Activated CD4-positive, alpha-beta T cell treated with anti-CD3 and anti-CD28 coated beads, Interleukin-2, Interleukin-6, amounts not matched to agents 100 ng/mL and 50 ng/mL, durations not matched to agents 16 hours and 8 hours (primary cell): ENCODE data around the gene LIPC.

Experiments
- DNase-seq: peaks from one replicate; pipeline ENCODE4 v3.0.0-alpha.2; 2020

The LIPC gene

GRCh38 chr15:58431221-58432149 lies at the start of gene LIPC:
Gene LIPC, plus strand, starts transcription at chr15:58431991. Its CDS starts 42 bp downstream, at chr15:58432033.
- DNase-seq, result no peak

GRCh38 chr15:58383876-58384275 lies 47.9 kb upstream of the LIPC start:
- DNase-seq, result peak; percentile 5

- DNase-seq, result no peak
Observed at GRCh38 chr15:58384667-58385066, 47.1 kb upstream of the LIPC start.

- DNase-seq, result no peak
Observed at GRCh38 chr15:58386081-58386480, 45.7 kb upstream of the LIPC start.

GRCh38 chr15:58386641-58387040 lies 45.1 kb upstream of the LIPC start:
- DNase-seq, result no peak

- DNase-seq, result no peak
Observed at GRCh38 chr15:58387130-58387529, 44.7 kb upstream of the LIPC start.

GRCh38 chr15:58388211-58388610 lies 43.6 kb upstream of the LIPC start:
- no peak for DNase-seq

- DNase-seq, result no peak
Observed at GRCh38 chr15:58390118-58390517, 41.7 kb upstream of the LIPC start.

GRCh38 chr15:58390655-58391054 lies 41.1 kb upstream of the LIPC start:
- DNase-seq, result no peak

GRCh38 chr15:58391088-58391487 lies 40.7 kb upstream of the LIPC start:
- DNase-seq, result no peak

GRCh38 chr15:58392141-58392540 lies 39.6 kb upstream of the LIPC start:
- DNase-seq, result no peak

GRCh38 chr15:58392611-58393161 lies 39.1 kb upstream of the LIPC start:
- no peak for DNase-seq

- DNase-seq, result no peak
Observed at GRCh38 chr15:58393241-58393662, 38.5 kb upstream of the LIPC start.

- DNase-seq, result no peak
Observed at GRCh38 chr15:58396181-58396580, 35.6 kb upstream of the LIPC start.

GRCh38 chr15:58398071-58398470 lies 33.7 kb upstream of the LIPC start:
- no peak for DNase-seq

- DNase-seq, result no peak
Observed at GRCh38 chr15:58398643-58399042, 33.1 kb upstream of the LIPC start.

GRCh38 chr15:58399739-58400138 lies 32.1 kb upstream of the LIPC start:
- DNase-seq, result no peak

GRCh38 chr15:58401276-58401675 lies 30.5 kb upstream of the LIPC start:
- no peak for DNase-seq

- no peak for DNase-seq
Observed at GRCh38 chr15:58401991-58402649, 29.7 kb upstream of the LIPC start.

- DNase-seq, result no peak
Observed at GRCh38 chr15:58403581-58403980, 28.2 kb upstream of the LIPC start.

- no peak for DNase-seq
Observed at GRCh38 chr15:58404020-58404419, 27.8 kb upstream of the LIPC start.

GRCh38 chr15:58404722-58405121 lies 27.1 kb upstream of the LIPC start:
- DNase-seq, result no peak

- no peak for DNase-seq
Observed at GRCh38 chr15:58405865-58406264, 25.9 kb upstream of the LIPC start.

GRCh38 chr15:58406811-58407210 lies 25.0 kb upstream of the LIPC start:
- no peak for DNase-seq
